ENCODE measurements around the gene LAMP5.

- TF ChIP-seq CTCF (optimal IDR thresholded peaks at IDR 0.05 in 1 of 3, IDR thresholded peaks at IDR 0.05 in 1 of 3, conservative IDR thresholded peaks at IDR 0.05 in 1 of 3; ENCODE audit: extremely low read depth in 1 of 3, insufficient read depth in 2 of 3, low read length in 3 of 3) (no peak), EZH2 (IDR thresholded peaks at IDR 0.05; ENCODE audit: low read length) (no peak)
These were observed 27.2 kb upstream of the LAMP5 start for GRCh38 chr20:9487231-9487630.
